Measurements from ENCODE around the gene ATP1A2.

DNA sequence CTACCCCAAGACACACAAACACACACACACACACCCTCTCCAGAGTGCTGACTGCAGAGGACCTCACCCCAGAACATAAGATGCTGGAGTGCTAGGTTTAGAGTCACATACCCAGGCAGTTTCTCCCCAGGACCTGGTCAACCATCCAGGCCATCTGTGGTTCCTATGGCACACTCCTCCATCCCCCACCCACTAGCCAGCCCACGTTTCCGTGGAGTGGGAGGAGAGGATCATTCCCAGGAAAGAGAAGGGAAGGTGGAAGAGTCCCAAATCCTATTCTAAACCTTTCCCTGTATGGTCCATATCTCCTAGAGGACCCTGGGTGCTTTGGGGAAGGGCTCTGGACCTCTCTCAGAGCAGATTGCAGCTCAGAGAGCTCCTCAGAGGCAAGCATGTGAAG is 33.1 kb upstream of the ATP1A2 start:
- TF ChIP-seq, protein P1, sequence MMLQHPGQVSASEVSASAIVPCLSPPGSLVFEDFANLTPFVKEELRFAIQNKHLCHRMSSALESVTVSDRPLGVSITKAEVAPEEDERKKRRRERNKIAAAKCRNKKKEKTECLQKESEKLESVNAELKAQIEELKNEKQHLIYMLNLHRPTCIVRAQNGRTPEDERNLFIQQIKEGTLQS (IDR thresholded peaks at IDR 0.05; ENCODE audit: insufficient read depth, low read depth, low read length): no peak
- TF ChIP-seq, protein P2, sequence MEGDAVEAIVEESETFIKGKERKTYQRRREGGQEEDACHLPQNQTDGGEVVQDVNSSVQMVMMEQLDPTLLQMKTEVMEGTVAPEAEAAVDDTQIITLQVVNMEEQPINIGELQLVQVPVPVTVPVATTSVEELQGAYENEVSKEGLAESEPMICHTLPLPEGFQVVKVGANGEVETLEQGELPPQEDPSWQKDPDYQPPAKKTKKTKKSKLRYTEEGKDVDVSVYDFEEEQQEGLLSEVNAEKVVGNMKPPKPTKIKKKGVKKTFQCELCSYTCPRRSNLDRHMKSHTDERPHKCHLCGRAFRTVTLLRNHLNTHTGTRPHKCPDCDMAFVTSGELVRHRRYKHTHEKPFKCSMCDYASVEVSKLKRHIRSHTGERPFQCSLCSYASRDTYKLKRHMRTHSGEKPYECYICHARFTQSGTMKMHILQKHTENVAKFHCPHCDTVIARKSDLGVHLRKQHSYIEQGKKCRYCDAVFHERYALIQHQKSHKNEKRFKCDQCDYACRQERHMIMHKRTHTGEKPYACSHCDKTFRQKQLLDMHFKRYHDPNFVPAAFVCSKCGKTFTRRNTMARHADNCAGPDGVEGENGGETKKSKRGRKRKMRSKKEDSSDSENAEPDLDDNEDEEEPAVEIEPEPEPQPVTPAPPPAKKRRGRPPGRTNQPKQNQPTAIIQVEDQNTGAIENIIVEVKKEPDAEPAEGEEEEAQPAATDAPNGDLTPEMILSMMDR (IDR thresholded peaks at IDR 0.05; ENCODE audit: control extremely low read depth in 1 of 3, insufficient read depth in 1 of 3, low read depth in 1 of 3, low read length in 3 of 3): no peak
- TF ChIP-seq EP300 (IDR thresholded peaks at IDR 0.05; ENCODE audit: borderline replicate concordance in 1 of 2, low read depth in 2 of 2, low read length in 2 of 2) (no peak), POLR2A (IDR thresholded peaks at IDR 0.05; ENCODE audit: control extremely low read depth in 1 of 2, low read depth in 2 of 2, low read length in 2 of 2) (no peak), POLR2AphosphoS5 (IDR thresholded peaks at IDR 0.05; ENCODE audit: low read depth, low read length) (no peak; the same call in 1 of the 2 replicates), SAP30 (IDR thresholded peaks at IDR 0.05; ENCODE audit: insufficient read depth, insufficient replicate concordance, low read length) (no peak), SRF (IDR thresholded peaks at IDR 0.05; ENCODE audit: low read depth, low read length) (no peak), GABPA (IDR thresholded peaks at IDR 0.05; ENCODE audit: borderline replicate concordance, insufficient read depth, low read length) (no peak), JUN (IDR thresholded peaks at IDR 0.05; ENCODE audit: low read depth, low read length) (no peak)
